D721Med (cell line): ENCODE measurements around the gene HDAC11.

ENCODE experiments used
- DNase-seq: peaks from one replicate; pipeline ENCODE4 v3.0.0; 2011; ENCODE audit warnings: low spot score; ENCODE audit not compliant: insufficient read length
- FAIRE-seq: peaks from 2 replicates; lab custom pipeline; 2011; peaks lifted over from hg19 to GRCh38; lab: Jason Lieb, UNC
- CTCF ChIP-seq: IDR thresholded peaks from 2 replicates; pipeline ENCODE4 v1.5.1; 2012; ENCODE audit warnings: mild to moderate bottlenecking, control low read depth; ENCODE audit not compliant: insufficient read depth; ENCODE audit errors: missing control alignments

The HDAC11 gene

GRCh38 chr3:13536832-13537231 lies 56.7 kb downstream of the HDAC11 start:
- DNase-seq: no peak
- TF ChIP-seq CTCF: no peak
- FAIRE-seq: no peak

GRCh38 chr3:13537244-13537908 lies 57.3 kb downstream of the HDAC11 start:
- DNase-seq (no peak), FAIRE-seq (no peak)
- TF ChIP-seq CTCF: no peak

GRCh38 chr3:13537909-13538296 lies 57.8 kb downstream of the HDAC11 start:
- TF ChIP-seq CTCF: no peak
- DNase-seq: no peak
- no peak for FAIRE-seq

GRCh38 chr3:13538520-13539291 lies 58.6 kb downstream of the HDAC11 start:
- FAIRE-seq (no peak), DNase-seq (no peak)
- no peak for TF ChIP-seq CTCF

- TF ChIP-seq CTCF: no peak
- no peak for FAIRE-seq
- no peak for DNase-seq
These were observed 59.2 kb downstream of the HDAC11 start for GRCh38 chr3:13539292-13539638.

- no peak for FAIRE-seq
- DNase-seq: no peak
- TF ChIP-seq CTCF: no peak
These were observed 59.6 kb downstream of the HDAC11 start for GRCh38 chr3:13539671-13540070.
